PC-3 (cell line): ENCODE results near the gene HOXA6. TPM values are rescaled to one million over a fixed set of nuclear protein-coding genes. Genes with fewer than 3 reads are reported as not detected.

Experiments used
- ATAC-seq: fragments of 200-7000 bp; cut with Tn5 transposase; 2 replicates; pipeline ENCODE4 v1.9.1; 2020; ENCODE audit warnings: mild to moderate bottlenecking, moderate library complexity
- BruUV-seq: library from RNA; stranded (reverse); fragments of 400-500 nt; replicated peaks from 2 replicates; lab custom pipeline; 2021; lab: Mats Ljungman, UMichigan
- CTCF ChIA-PET: fragments of 300-600 bp; sonication (Branson Sonifier 250); formaldehyde crosslinking; loops from one replicate; lab custom pipeline; 2022; ENCODE audit warnings: antibody characterized with exemption; lab: Charles Lee
- POLR2A ChIA-PET: fragments of 300-600 bp; sonication (Branson Sonifier 250); formaldehyde crosslinking; loops from one replicate; lab custom pipeline; 2022; ENCODE audit warnings: antibody characterized with exemption; ENCODE audit not compliant: unreplicated experiment; lab: Charles Lee
- DNase-seq: peaks from one replicate; pipeline ENCODE4 v3.0.0-alpha.2; 2015
- H2AFZ ChIP-seq: fragments of 300-600 bp; sonication (generic); 2 replicates; pipeline ENCODE4 v1.6.0; 2016; ENCODE audit warnings: antibody characterized with exemption, low read length
- H3F3A ChIP-seq: fragments of 300-600 bp; sonication (generic); one replicate; pipeline ENCODE4 v1.6.0; 2017; ENCODE audit warnings: antibody characterized with exemption, low read length, control low read depth, mild to moderate bottlenecking; ENCODE audit not compliant: unreplicated experiment
- H3K27ac ChIP-seq: fragments of 300-600 bp; sonication (generic); 2 replicates; pipeline ENCODE4 v1.5.1; 2016; ENCODE audit warnings: mild to moderate bottlenecking, low read length
- H3K27me3 ChIP-seq: fragments of 300-600 bp; sonication (generic); 2 replicates; pipeline ENCODE4 v1.6.1; 2016; ENCODE audit warnings: low read length, mixed read lengths
- H3K36me3 ChIP-seq: fragments of 300-600 bp; sonication (generic); 2 replicates; pipeline ENCODE4 v1.6.1; 2016; ENCODE audit warnings: low read depth, mixed run types, low read length, mixed read lengths
- H3K4me1 ChIP-seq: fragments of 300-600 bp; sonication (generic); 2 replicates; pipeline ENCODE4 v1.5.1; 2016; ENCODE audit warnings: low read length; ENCODE audit not compliant: insufficient read depth
- H3K4me2 ChIP-seq: fragments of 300-600 bp; sonication (generic); 2 replicates; pipeline ENCODE4 v1.6.0; 2016; ENCODE audit warnings: low read length
- H3K4me3 ChIP-seq: fragments of 300-600 bp; sonication (generic); 2 replicates; pipeline ENCODE4 v1.5.1; 2016; ENCODE audit warnings: mild to moderate bottlenecking, low read length, mixed read lengths
- H3K79me2 ChIP-seq: fragments of 300-600 bp; sonication (generic); 2 replicates; pipeline ENCODE4 v1.6.1; 2017; ENCODE audit warnings: low read length, mixed read lengths
- H3K9ac ChIP-seq: fragments of 300-600 bp; sonication (generic); 2 replicates; pipeline ENCODE4 v1.6.0; 2016; ENCODE audit warnings: mild to moderate bottlenecking, low read length
- H3K9me2 ChIP-seq: fragments of 300-600 bp; sonication (generic); replicated peaks from 2 replicates; pipeline ENCODE4 v1.6.1; 2016; ENCODE audit warnings: mixed run types, low read length, mixed read lengths
- H3K9me3 ChIP-seq: fragments of 300-600 bp; sonication (generic); 2 replicates; pipeline ENCODE4 v1.6.1; 2016; ENCODE audit warnings: low read length, mixed read lengths
- H4K20me1 ChIP-seq: fragments of 300-600 bp; sonication (generic); 2 replicates; pipeline ENCODE4 v1.6.1; 2016; ENCODE audit warnings: low read length, mixed read lengths
- CTCF ChIP-seq: fragments of 300-600 bp; sonication (generic); conservative IDR thresholded peaks from 2 replicates; pipeline ENCODE4 v1.5.1; 2017; ENCODE audit warnings: antibody characterized with exemption, low read depth, mild to moderate bottlenecking, low read length
- EZH2phosphoT487 ChIP-seq: fragments of 300-600 bp; sonication (generic); IDR thresholded peaks from 2 replicates; pipeline ENCODE4 v1.6.1; 2018; ENCODE audit warnings: mild to moderate bottlenecking, antibody characterized with exemption, low read length, borderline replicate concordance
- intact Hi-C: fragments of 100-400 bp; cut with micrococcal nuclease; formaldehyde crosslinking; loops from 2 replicates; pipeline ENCODE4 v1.9.0; 2023
- total RNA-seq: library from RNA; depleted of rRNA; stranded (reverse); fragments of >200 nt; gene quantifications from 2 replicates; pipeline ENCODE4 v1.2.3, GENCODE V29; 2014

Gene HOXA6
- total RNA-seq, 1 experiment from 2014 or later, result 8.3 TPM

GRCh38 chr7:27130540-27131389, 16.8 kb downstream of the HOXA6 start, which contains the start of gene HOXA4:
HOXA4 (minus strand) TSS chr7:27130757; CDS start chr7:27130733, 24 bp downstream.
- TF ChIP-seq EZH2phosphoT487 (peak; percentile 43; the same call in 1 of the 2 replicates), CTCF (no peak)
- TSS peak; percentile 82 for BruUV-seq
- peak within 1 kb of the TSS; percentile 81 for H2AFZ ChIP-seq
- no peaks in the 10 kb centered on the region for H3K36me3 ChIP-seq
- H3K79me2 ChIP-seq, result peaks cover 40% of the 10 kb centered on the region
- H4K20me1 ChIP-seq, result no peaks in the 10 kb centered on the region
- CTCF ChIA-PET, result interaction anchor here (0.6 to 1.0 kb wide), 3 partner anchors 18 to 444 kb away, joined by 3 to 7 read pairs (median 5); no protein-coding TSS in a partner anchor
- POLR2A ChIA-PET, result interaction anchor here (0.5 to 0.6 kb wide), 3 partner anchors 8 to 715 kb away, joined by 3 to 4 read pairs (median 3); no protein-coding TSS in a partner anchor
- no peaks in the 10 kb centered on the region for H3F3A ChIP-seq
- H3K27me3 ChIP-seq, result no peaks in the 10 kb centered on the region
- peak within 1 kb of the TSS; percentile 77 for H3K4me3 ChIP-seq
- peak within 1 kb of the TSS; percentile 88 for H3K4me2 ChIP-seq
- H3K4me1 ChIP-seq, result peaks cover 43% of the 10 kb centered on the region
- intact Hi-C loops, result no loop called here
- H3K9me3 ChIP-seq, result no peaks in the 10 kb centered on the region
- H3K9ac ChIP-seq, result peak within 1 kb of the TSS; percentile 80
- H3K9me2 ChIP-seq, result no peaks in the 10 kb centered on the region
- ATAC-seq (peak; percentile 82), DNase-seq (peak; percentile 84)
- H3K27ac ChIP-seq, result peak within 1 kb of the TSS; percentile 56

DNA sequence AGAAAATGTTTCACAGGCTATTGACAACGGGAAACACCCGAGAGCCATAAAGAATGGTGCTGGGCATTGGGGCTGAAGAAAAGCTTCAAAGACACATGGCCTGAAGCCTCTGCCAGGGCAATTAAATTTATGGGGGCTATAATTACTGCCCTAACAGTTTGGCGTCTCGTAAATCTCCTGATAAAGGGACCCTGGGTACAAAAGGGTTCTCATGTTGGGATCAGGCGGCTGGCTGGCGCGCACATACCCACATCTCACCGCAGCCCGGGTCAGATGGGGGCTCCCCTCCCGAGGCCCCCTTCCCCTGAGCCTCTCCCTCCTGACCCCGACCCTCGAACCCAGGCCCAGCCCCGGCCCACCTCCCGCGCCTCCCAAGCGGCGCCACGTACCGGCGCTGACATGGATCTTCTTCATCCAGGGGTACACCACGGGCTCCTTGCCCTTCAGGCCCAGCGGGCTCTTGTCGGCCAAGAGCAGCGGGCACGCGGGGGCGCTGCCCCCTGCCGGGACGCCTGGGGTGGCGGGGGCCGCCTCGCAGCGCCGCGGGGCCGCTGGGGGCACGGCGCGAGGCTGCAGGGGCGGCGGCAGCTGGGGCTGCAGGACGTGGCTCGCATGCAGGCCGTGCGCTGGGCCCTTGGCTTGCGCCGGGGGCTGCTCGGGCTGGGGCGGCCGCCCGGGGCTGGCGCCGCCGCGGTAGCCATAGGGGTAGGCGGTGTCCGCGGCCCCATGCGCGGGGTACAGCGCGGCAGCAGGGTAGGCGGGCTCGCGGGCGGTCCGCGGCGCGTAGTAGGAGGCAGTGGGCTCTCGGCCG, 17.6 kb downstream of the HOXA6 start:
- H3K4me3 ChIP-seq, result peak overlapping the region; percentile 77
- H3K4me2 ChIP-seq, result peak overlapping the region; percentile 88
- H3K27ac ChIP-seq, result peak overlapping the region; percentile 49
- intact Hi-C loops, result no loop called here
- H2AFZ ChIP-seq, result peak overlapping the region; percentile 78
- H4K20me1 ChIP-seq, result no peaks in the 10 kb centered on the region
- H3K27me3 ChIP-seq, result no peaks in the 10 kb centered on the region
- H3K79me2 ChIP-seq, result peaks cover 40% of the 10 kb centered on the region
- ATAC-seq (peak; percentile 44), DNase-seq (peak; percentile 52)
- peaks cover 34% of the 10 kb centered on the region for H3K4me1 ChIP-seq
- ChIA-PET POLR2A (interaction anchor here (0.6 kb wide), 1 partner anchor 715 kb away, joined by 4 read pairs; no protein-coding TSS in a partner anchor), CTCF (no interaction called here)
- no peaks in the 10 kb centered on the region for H3K36me3 ChIP-seq
- no peaks in the 10 kb centered on the region for H3F3A ChIP-seq
- TF ChIP-seq EZH2phosphoT487 (no peak), CTCF (peak; percentile 44; the same call in 1 of the 2 replicates)
- no peaks in the 10 kb centered on the region for H3K9me3 ChIP-seq
- no peaks in the 10 kb centered on the region for H3K9me2 ChIP-seq
- no TSS peak for BruUV-seq
- peak overlapping the region; percentile 80 for H3K9ac ChIP-seq
